ENCODE data around the gene CDH22. TPM values are rescaled to one million over a fixed set of nuclear protein-coding genes. Genes with fewer than 3 reads are reported as not detected.

The CDH22 gene
- total and polyA plus RNA-seq, 4 donors, result not detected

- no peak for ATAC-seq (ENCODE audit: low FRiP score)
- WGBS, 2 donors, result 54 to 56% methylated on average over 12 of the region's 12 CpGs
- H3K4me1 ChIP-seq (ENCODE audit: control insufficient read depth in 1 of 2, insufficient read depth in 2 of 2, low read length in 2 of 2), result no peaks in the 10 kb centered on the region
- intact Hi-C loops (cut with DNase I), result no loop called here
- H3K27ac ChIP-seq (ENCODE audit: low read depth in 1 of 2, low read length in 2 of 2), result no peak overlapping the region
- DNase-seq, result no peak
- H3K9me3 ChIP-seq (ENCODE audit: control insufficient read depth, low read length), result no peaks in the 10 kb centered on the region
- no peaks in the 10 kb centered on the region for H3K27me3 ChIP-seq (ENCODE audit: control insufficient read depth in 1 of 2, insufficient read depth in 2 of 2, low read length in 1 of 2)
- no peaks in the 10 kb centered on the region for H3K36me3 ChIP-seq (ENCODE audit: control insufficient read depth in 1 of 2, insufficient read depth in 2 of 2, low read length in 1 of 2)
- H3K4me3 ChIP-seq (ENCODE audit: low read length in 2 of 2), result no peak overlapping the region
These were observed 11.6 kb downstream of the CDH22 start for GRCh38 chr20:46296526-46297250.

DNA sequence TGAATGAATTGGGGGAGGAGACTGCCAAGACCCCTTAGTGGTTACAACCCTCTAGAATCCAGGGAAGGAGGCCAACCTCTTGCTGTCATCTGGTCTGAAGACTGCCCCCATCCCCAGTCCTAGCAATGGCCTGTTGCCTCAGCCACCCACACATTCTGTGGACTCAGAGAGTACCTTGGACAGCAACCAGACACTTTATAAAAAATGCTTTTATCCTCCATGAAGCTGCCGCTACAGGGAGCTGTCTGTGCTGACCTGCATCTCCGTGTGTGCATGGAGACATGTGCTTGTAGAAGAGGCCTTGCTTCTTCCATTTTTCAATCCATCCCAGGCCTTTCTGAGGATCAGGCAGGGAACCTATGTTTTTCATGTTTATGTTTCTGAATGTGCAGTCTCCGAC is 15.2 kb downstream of the CDH22 start:
- Histone ChIP-seq H3K27ac (ENCODE audit: low read depth in 1 of 2, low read length in 2 of 2) (no peak overlapping the region), H3K9me3 (ENCODE audit: control insufficient read depth, low read length) (no peaks in the 10 kb centered on the region), H3K4me3 (ENCODE audit: low read length in 2 of 2) (no peak overlapping the region), H3K27me3 (ENCODE audit: control insufficient read depth in 1 of 2, insufficient read depth in 2 of 2, low read length in 1 of 2) (no peaks in the 10 kb centered on the region), H3K4me1 (ENCODE audit: control insufficient read depth in 1 of 2, insufficient read depth in 2 of 2, low read length in 2 of 2) (no peaks in the 10 kb centered on the region), H3K36me3 (ENCODE audit: control insufficient read depth in 1 of 2, insufficient read depth in 2 of 2, low read length in 1 of 2) (no peaks in the 10 kb centered on the region)
- DNase-seq, result no peak
- WGBS, 2 donors, result 19 to 22% methylated on average over 3 of the region's 3 CpGs
- intact Hi-C loops (cut with DNase I), result no loop called here
- ATAC-seq (ENCODE audit: low FRiP score), result no peak

DNA sequence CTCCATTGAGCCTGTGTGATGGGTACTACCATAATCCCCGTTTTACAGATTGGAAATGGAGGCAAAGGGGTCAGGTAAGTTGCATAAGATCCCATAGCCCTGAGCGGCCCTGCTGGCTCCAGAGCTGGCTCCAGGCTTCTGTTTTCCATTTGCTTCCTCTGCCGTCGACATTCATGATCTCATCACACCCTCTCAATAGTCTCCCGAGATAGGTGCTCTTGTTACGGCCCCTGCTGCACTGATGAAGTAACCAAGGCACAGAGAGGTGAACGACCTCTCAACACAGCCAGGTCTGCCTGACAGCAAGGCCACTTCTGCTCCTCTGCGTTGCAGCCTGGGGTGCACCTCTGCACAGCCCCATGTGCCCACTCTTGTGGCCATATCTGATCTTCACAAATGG is 16.9 kb downstream of the CDH22 start:
- ATAC-seq (ENCODE audit: low FRiP score), result no peak

DNA sequence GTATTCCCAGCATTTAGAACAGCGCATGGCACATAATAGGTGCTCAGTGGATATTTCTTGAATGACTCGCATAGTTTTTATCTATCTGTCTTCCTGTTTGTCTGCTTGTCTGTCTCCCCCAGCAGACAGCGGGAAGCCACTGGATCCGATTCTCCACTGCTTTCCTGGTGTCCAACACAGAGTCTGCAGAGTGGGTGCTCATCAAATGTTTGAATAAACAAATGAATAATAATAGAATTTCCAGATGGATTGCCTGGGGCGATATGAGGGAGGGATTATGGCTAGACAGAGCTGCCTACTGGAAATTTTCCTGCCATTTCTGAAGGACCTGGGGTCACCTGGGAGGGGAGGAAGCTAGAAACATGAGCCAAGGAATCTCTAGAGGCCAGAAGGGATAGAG is 18.9 kb downstream of the CDH22 start:
- no peak overlapping the region for H3K27ac ChIP-seq (ENCODE audit: low read depth in 1 of 2, low read length in 2 of 2)
- intact Hi-C loops (cut with DNase I), result no loop called here
- no peaks in the 10 kb centered on the region for H3K27me3 ChIP-seq (ENCODE audit: control insufficient read depth in 1 of 2, insufficient read depth in 2 of 2, low read length in 1 of 2)
- H3K36me3 ChIP-seq (ENCODE audit: control insufficient read depth in 1 of 2, insufficient read depth in 2 of 2, low read length in 1 of 2), result no peaks in the 10 kb centered on the region
- H3K4me3 ChIP-seq (ENCODE audit: low read length in 2 of 2), result no peak overlapping the region
- H3K9me3 ChIP-seq (ENCODE audit: control insufficient read depth, low read length), result no peaks in the 10 kb centered on the region
- ATAC-seq (ENCODE audit: low FRiP score), result no peak
- DNase-seq, result no peak
- no peaks in the 10 kb centered on the region for H3K4me1 ChIP-seq (ENCODE audit: control insufficient read depth in 1 of 2, insufficient read depth in 2 of 2, low read length in 2 of 2)
- 62 to 63% methylated on average over 5 of the region's 5 CpGs for WGBS, 2 donors

More for the DNA sequence above, 16.9 kb downstream of the CDH22 start:
- no peak for DNase-seq
- intact Hi-C loops (cut with DNase I), result no loop called here
- H3K4me1 ChIP-seq (ENCODE audit: control insufficient read depth in 1 of 2, insufficient read depth in 2 of 2, low read length in 2 of 2), result no peaks in the 10 kb centered on the region
- H3K4me3 ChIP-seq (ENCODE audit: low read length in 2 of 2), result no peak overlapping the region
- H3K36me3 ChIP-seq (ENCODE audit: control insufficient read depth in 1 of 2, insufficient read depth in 2 of 2, low read length in 1 of 2), result no peaks in the 10 kb centered on the region
- no peaks in the 10 kb centered on the region for H3K9me3 ChIP-seq (ENCODE audit: control insufficient read depth, low read length)
- 46 to 51% methylated on average over 8 of the region's 8 CpGs for WGBS, 2 donors
- H3K27ac ChIP-seq (ENCODE audit: low read depth in 1 of 2, low read length in 2 of 2), result no peak overlapping the region
- H3K27me3 ChIP-seq (ENCODE audit: control insufficient read depth in 1 of 2, insufficient read depth in 2 of 2, low read length in 1 of 2), result no peaks in the 10 kb centered on the region

- DNase-seq (no peak), ATAC-seq (ENCODE audit: low FRiP score) (no peak)
- H3K9me3 ChIP-seq (ENCODE audit: control insufficient read depth, low read length), result no peaks in the 10 kb centered on the region
- no peaks in the 10 kb centered on the region for H3K27me3 ChIP-seq (ENCODE audit: control insufficient read depth in 1 of 2, insufficient read depth in 2 of 2, low read length in 1 of 2)
- intact Hi-C loops (cut with DNase I), result no loop called here
- H3K27ac ChIP-seq (ENCODE audit: low read depth in 1 of 2, low read length in 2 of 2), result no peak overlapping the region
- no peaks in the 10 kb centered on the region for H3K4me1 ChIP-seq (ENCODE audit: control insufficient read depth in 1 of 2, insufficient read depth in 2 of 2, low read length in 2 of 2)
- H3K4me3 ChIP-seq (ENCODE audit: low read length in 2 of 2), result no peak overlapping the region
- WGBS, 2 donors, result 75 to 77% methylated on average over 7 of the region's 7 CpGs
- no peaks in the 10 kb centered on the region for H3K36me3 ChIP-seq (ENCODE audit: control insufficient read depth in 1 of 2, insufficient read depth in 2 of 2, low read length in 1 of 2)
These were observed 21.3 kb downstream of the CDH22 start for GRCh38 chr20:46286977-46287376.

GRCh38 chr20:46286382-46286781 is 21.9 kb downstream of the CDH22 start:
- Histone ChIP-seq H3K36me3 (ENCODE audit: control insufficient read depth in 1 of 2, insufficient read depth in 2 of 2, low read length in 1 of 2) (no peaks in the 10 kb centered on the region), H3K9me3 (ENCODE audit: control insufficient read depth, low read length) (no peaks in the 10 kb centered on the region), H3K27ac (ENCODE audit: low read depth in 1 of 2, low read length in 2 of 2) (no peak overlapping the region), H3K4me1 (ENCODE audit: control insufficient read depth in 1 of 2, insufficient read depth in 2 of 2, low read length in 2 of 2) (no peaks in the 10 kb centered on the region), H3K4me3 (ENCODE audit: low read length in 2 of 2) (no peak overlapping the region), H3K27me3 (ENCODE audit: control insufficient read depth in 1 of 2, insufficient read depth in 2 of 2, low read length in 1 of 2) (no peaks in the 10 kb centered on the region)
- intact Hi-C loops (cut with DNase I), result no loop called here
- DNase-seq (no peak), ATAC-seq (ENCODE audit: low FRiP score) (no peak)
- 38 to 39% methylated on average over 13 of the region's 13 CpGs for WGBS, 2 donors

- H3K9me3 ChIP-seq (ENCODE audit: control insufficient read depth, low read length), result no peaks in the 10 kb centered on the region
- 61 to 69% methylated on average over 3 of the region's 3 CpGs for whole genome bisulfite sequencing, 2 donors
- intact Hi-C loops (cut with DNase I), result no loop called here
- H3K4me1 ChIP-seq (ENCODE audit: control insufficient read depth in 1 of 2, insufficient read depth in 2 of 2, low read length in 2 of 2), result no peaks in the 10 kb centered on the region
- no peak overlapping the region for H3K4me3 ChIP-seq (ENCODE audit: low read length in 2 of 2)
- H3K36me3 ChIP-seq (ENCODE audit: control insufficient read depth in 1 of 2, insufficient read depth in 2 of 2, low read length in 1 of 2), result no peaks in the 10 kb centered on the region
- ATAC-seq (ENCODE audit: low FRiP score) (no peak), DNase-seq (no peak)
- no peaks in the 10 kb centered on the region for H3K27me3 ChIP-seq (ENCODE audit: control insufficient read depth in 1 of 2, insufficient read depth in 2 of 2, low read length in 1 of 2)
- H3K27ac ChIP-seq (ENCODE audit: low read depth in 1 of 2, low read length in 2 of 2), result no peak overlapping the region
These were observed 22.6 kb downstream of the CDH22 start for GRCh38 chr20:46285740-46286139.

DNA sequence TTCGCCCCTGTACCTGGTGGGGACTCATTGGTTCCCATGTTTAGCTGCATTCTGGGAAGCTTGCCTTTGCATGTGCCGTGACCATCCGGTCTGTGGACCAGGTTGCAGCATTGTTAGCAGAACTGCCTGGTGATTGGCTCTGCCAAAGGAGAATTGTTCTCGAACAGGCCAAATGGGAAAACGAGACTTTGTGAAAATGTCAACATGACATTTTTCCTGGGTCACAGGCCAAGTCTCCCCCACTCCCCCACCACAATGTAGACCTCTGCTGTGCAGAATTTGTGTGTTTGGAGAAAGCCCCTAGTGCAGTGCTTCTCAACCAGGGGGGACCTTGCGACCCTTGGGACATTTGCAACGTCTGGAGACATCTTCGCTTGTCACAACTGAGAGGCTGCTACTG is 23.2 kb downstream of the CDH22 start:
- Histone ChIP-seq H3K9me3 (ENCODE audit: control insufficient read depth, low read length) (no peaks in the 10 kb centered on the region), H3K27ac (ENCODE audit: low read depth in 1 of 2, low read length in 2 of 2) (no peak overlapping the region), H3K36me3 (ENCODE audit: control insufficient read depth in 1 of 2, insufficient read depth in 2 of 2, low read length in 1 of 2) (no peaks in the 10 kb centered on the region), H3K27me3 (ENCODE audit: control insufficient read depth in 1 of 2, insufficient read depth in 2 of 2, low read length in 1 of 2) (no peaks in the 10 kb centered on the region), H3K4me1 (ENCODE audit: control insufficient read depth in 1 of 2, insufficient read depth in 2 of 2, low read length in 2 of 2) (no peaks in the 10 kb centered on the region), H3K4me3 (ENCODE audit: low read length in 2 of 2) (no peak overlapping the region)
- ATAC-seq (ENCODE audit: low FRiP score), result no peak
- intact Hi-C loops (cut with DNase I), result no loop called here
- no peak for DNase-seq
- 52 to 53% methylated on average over 8 of the region's 8 CpGs for WGBS, 2 donors

DNA sequence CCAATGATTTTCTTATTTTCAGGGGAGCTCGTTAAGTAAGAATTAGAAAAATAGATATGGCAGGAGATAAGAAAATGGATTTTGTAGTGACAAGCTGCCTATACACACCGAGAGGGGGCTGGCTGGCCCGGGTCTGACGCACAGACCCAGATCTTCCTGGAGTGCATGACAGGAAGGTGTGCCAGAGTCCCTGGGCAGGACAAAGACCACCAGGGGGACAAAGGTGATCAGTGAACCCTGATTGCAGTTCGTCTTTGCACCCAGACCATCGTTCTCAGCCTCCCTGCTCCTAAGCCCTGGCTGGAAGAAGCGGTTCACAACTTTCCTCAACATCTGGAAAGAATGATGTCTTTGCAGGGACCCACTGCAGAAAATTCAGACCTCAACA is 24.3 kb downstream of the CDH22 start:
- no peak for DNase-seq
- Histone ChIP-seq H3K36me3 (ENCODE audit: control insufficient read depth in 1 of 2, insufficient read depth in 2 of 2, low read length in 1 of 2) (no peaks in the 10 kb centered on the region), H3K4me1 (ENCODE audit: control insufficient read depth in 1 of 2, insufficient read depth in 2 of 2, low read length in 2 of 2) (no peaks in the 10 kb centered on the region), H3K9me3 (ENCODE audit: control insufficient read depth, low read length) (no peaks in the 10 kb centered on the region), H3K4me3 (ENCODE audit: low read length in 2 of 2) (no peak overlapping the region), H3K27me3 (ENCODE audit: control insufficient read depth in 1 of 2, insufficient read depth in 2 of 2, low read length in 1 of 2) (no peaks in the 10 kb centered on the region), H3K27ac (ENCODE audit: low read depth in 1 of 2, low read length in 2 of 2) (no peak overlapping the region)
- ATAC-seq (ENCODE audit: low FRiP score), result no peak
- WGBS, 2 donors, result 49 to 51% methylated on average over 7 of the region's 7 CpGs
- intact Hi-C loops (cut with DNase I), result no loop called here

Measured in aorta (tissue), 5 donors.